GM20431 (cell line): ENCODE results near the gene DND1.
"Not testable (repeated sequence)": the region's sequence is repeated elsewhere in the genome, so short reads cannot be mapped to it uniquely, and the experiment has no call there.

Experiments
- in situ Hi-C: fragments of 300-500 bp; cut with MseI, MboI; formaldehyde crosslinking; loops from one replicate; pipeline ENCODE4 v1.15.0; 2020; ENCODE audit warnings: low sequenced_read_pairs; ENCODE audit not compliant: unreplicated experiment

The DND1 gene

DNA sequence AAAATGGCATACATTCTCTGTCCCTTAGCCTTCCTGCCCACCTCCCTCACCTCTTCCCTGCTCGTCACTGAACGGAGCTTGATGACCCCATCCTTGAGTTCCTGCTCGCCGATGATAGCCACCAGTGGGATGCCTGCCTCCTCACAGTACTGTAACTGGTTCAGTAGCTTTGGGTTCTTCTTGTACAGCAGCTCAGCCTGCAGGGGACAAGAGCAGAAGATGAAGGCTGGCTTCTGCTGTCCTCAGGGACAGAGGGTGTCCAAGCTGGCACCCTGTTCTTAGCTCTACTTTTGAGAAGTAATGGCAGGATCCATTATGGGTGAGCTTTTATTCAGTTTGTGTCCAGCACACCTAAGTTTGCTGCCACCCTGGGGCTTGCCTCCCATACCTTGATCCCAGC lies 1.3 kb upstream of the DND1 start:
- in situ Hi-C loops = no loop called here

DNA sequence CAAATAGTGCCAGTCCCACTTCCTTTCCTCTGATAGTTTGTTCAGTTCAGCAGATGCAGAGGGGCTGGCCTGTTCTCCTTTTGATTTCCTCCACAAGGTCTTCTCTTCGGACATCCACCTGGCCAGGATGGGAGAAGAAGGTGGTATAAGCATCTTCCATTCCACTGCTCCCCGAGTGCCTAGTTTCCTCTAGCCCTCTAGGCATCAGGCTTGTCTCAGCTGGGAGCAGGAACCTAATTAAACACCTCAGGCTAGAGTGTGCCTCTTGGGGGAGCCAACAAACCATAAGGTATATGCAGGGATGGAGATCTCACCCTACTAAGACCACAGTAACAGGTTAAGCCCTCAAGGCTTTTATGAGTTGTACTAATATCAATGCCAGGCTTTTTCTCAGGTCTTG lies 835 bp upstream of the DND1 start:
- in situ Hi-C loops = no loop called here

- in situ Hi-C loops = no loop called here
These were observed 755 bp downstream of the DND1 start for GRCh38 chr5:140672455-140673186.

DNA sequence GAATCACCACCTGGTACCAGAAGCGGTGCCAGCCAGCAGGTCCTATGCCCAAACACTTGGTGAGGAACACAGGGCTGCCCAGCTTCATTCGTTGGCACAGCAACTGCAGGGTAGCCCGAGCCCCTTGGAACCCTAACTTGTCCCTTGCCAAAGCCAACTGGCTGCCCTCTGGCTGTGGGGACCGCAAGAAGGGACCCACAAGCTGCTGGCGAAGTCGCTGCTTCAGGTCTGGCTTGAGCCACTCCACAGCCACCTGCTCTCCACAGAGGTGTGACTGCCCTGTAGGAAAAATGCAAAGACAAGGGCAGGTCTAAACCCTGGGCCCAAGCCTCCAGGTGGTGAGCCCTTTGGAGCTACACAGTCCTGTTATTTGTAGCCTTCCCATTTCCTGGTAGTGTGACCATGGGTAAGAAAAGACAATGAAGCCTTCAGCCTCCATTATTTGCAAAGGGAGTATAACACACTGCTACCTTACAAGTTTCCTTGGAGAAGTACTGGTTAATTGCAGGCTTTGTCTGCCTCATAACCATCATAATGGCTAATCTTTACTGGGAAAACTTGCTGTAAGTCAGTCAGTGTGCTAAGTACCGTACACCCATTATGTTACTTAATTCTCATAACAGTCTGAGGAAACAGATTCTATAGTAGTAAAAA lies 1.8 kb downstream of the DND1 start:
- in situ Hi-C loops = no loop called here

DNA sequence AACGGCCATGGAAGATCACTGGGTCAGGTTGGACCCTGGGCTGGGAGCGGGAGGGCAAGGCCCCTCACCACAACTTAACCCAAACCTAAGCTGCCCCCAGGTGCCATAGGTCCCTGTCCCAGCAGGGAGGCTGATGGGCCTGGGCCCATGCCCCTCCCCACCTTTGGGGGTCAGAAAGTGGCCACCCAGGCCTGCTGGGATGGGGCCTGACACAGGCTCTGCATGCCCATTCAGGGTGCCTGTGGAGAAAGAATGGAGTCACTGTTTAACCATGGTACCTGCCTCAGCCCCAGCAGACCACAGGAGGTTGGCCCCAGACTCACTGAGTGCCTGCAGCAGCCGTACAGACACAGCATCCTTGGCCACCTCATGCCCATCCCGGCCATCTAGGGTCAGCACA lies 2.3 kb downstream of the DND1 start:
- in situ Hi-C loops = not testable (repeated sequence)

GRCh38 chr5:140664359-140665119 lies 8.8 kb downstream of the DND1 start, which contains the start of gene WDR55:
TSS of gene WDR55 (plus strand) at chr5:140664904. CDS start at chr5:140664913, 9 bp downstream.
- in situ Hi-C loops = no loop called here

DNA sequence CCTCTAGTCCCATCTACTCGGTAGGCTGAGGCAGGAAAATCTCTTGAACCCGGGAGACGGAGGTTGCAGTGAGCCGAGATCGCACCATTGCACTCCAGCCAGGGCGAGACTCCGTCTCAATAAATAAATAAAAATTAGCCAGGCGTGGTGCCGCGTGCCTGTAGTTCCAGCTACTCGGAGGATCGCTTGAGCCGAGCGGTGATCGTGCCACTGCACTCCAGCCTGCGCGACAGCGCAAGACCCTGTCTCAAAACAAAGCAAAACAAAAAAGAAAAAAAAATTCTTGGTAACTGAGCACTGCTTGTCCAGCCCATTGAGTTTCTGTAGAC lies 9.4 kb downstream of the DND1 start:
- in situ Hi-C loops = no loop called here

DNA sequence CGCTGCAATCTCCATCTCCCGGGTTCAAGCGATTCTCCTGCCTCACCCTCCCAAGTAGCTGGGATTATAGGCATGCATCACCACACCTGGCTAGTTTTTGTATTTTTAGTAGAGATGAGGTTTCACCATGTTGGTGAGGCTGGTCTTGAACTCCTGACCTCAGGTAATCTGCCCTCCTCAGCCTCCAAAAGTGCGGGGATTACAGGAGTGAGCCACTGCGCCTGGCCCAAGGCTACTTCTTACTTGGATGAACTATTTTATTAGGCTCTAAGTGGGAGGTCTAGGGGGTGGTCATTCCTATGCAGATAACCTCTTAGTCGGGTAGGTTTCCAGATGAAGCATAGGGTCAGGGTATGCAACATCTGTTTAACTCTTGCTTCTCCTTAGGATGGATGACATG lies 13.0 kb downstream of the DND1 start:
- in situ Hi-C loops = not testable (repeated sequence)

DNA sequence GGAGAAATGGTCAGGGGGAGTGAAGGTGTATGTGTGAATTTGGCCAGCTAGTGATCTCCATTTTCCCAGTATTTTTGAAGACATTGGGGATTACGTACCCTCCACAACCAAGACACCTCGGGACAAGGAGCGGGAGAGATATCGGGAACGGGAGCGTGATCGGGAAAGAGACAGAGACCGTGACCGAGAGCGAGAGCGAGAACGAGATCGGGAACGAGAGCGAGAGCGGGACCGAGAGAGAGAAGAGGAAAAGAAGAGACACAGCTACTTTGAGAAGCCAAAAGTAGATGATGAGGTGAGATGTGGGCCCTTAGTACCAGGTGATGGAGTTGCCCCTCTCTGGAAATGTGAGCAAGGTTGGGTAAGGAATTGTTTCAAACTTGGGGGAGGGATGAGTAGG lies 14.5 kb downstream of the DND1 start:
- in situ Hi-C loops = no loop called here

- in situ Hi-C loops = loop anchor here (25.0 kb wide), 1 partner anchor 285 kb away; the partner anchor contains the start of gene SLC4A9
These were observed 26.3 kb downstream of the DND1 start for GRCh38 chr5:140647042-140647419.

DNA sequence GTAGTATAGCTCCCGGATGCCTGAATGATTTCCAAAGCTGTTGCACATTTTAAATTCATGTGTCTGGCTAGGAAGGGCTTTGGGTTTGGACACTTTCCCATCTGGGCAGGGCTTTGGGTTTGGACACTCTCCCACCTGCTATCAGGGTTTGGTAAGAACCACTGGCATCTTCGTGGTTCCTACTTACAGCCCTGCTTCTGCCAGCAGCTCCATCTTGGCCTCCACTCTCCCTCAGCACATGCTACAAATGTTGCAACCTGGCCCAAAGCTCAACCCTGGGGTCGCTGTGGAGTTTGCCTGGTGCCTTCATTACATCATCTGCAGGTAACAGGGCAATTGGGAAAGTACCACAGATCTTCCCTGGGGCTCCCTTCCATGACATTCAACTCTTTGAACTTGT lies 30.7 kb downstream of the DND1 start:
- in situ Hi-C loops = loop anchor here (25.0 kb wide), 1 partner anchor 280 kb away; the partner anchor contains the start of gene SLC4A9

DNA sequence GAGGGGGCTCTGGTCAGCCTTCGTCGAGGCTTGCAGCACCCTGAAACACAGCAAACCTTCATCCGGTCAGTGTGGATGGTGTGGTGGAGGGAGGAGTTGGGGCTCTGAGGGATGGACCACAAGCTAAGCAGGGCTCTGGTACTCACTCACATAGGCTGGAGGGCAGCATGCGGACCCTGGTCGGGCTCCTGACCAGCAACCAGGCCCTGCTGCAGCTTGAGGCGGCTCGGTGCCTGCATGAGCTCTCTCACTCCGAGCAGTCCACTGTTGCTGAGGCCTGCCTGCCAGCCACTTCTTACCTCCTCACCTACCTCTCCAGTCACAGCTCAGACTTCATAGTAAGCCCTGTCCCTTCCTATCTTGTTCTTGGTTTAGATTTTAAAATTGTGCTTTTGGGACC lies 31.7 kb downstream of the DND1 start:
- in situ Hi-C loops = loop anchor here (25.0 kb wide), 1 partner anchor 279 kb away; the partner anchor contains the start of gene SLC4A9

DNA sequence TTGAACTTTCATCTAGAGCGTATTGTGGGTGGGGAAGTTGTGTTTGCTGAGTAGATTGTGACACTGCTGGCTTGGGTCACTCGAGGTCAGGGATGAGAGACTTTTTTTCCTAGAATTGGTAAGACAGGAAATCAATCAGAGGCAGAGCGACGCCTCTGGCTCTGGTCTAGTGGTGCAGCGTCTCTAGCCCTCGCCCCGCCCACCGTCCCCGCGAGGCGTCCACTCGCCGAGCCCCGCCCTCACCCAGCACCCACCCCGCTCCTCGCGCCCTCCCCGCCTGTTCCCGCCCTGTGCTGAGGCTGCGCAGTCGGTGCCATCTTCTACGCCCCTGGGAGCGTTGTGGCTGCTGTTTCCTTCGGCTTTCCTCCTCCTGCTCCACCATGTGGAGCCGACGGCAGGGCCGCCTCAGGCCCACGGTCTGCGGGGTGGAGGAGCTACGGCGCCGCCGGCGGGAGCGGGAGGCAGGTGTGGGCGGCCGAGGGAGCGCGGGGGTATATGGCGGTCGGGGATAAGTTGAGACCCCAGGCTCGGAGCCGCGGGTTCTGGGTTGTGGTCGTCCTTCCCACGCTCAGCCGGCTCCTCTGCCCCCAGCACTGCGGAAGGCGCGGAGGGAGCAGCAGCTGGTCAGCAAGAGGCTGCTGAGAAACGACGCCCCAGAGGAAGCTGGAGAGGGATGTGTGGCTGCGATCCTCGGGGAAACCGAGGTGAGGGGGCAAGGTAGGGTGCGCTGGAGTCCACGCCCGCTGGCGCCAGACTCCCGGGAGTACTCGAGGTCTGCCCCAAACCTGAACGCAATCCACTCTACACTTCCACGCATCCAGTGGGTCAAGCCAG lies 34.0 kb downstream of the DND1 start, which contains the start of gene TMCO6:
Gene TMCO6, plus strand, starts transcription at position 304 of the 834 bp plus-strand sequence. Its CDS starts 77 bp downstream, at position 381.
- in situ Hi-C loops = loop anchor here (25.0 kb wide), 1 partner anchor 277 kb away; the partner anchor contains the start of gene SLC4A9

DNA sequence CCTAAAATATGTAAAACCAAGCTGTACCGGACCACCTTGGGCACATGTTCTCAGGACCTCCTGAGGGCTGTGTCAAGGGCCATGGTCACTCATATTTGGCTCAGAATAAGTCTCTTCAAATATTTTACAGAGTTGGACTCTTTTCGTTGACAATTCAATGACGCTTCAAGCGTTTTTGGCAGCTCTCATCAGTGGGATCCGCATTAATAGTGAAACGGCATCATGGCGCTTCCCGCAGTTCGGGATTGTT lies 34.6 kb downstream of the DND1 start:
- in situ Hi-C loops = loop anchor here (25.0 kb wide), 1 partner anchor 277 kb away; the partner anchor contains the start of gene SLC4A9

GRCh38 chr5:140637371-140638100 lies 35.8 kb downstream of the DND1 start:
- in situ Hi-C loops = loop anchor here (25.0 kb wide), 1 partner anchor 275 kb away; the partner anchor contains the start of gene SLC4A9

DNA sequence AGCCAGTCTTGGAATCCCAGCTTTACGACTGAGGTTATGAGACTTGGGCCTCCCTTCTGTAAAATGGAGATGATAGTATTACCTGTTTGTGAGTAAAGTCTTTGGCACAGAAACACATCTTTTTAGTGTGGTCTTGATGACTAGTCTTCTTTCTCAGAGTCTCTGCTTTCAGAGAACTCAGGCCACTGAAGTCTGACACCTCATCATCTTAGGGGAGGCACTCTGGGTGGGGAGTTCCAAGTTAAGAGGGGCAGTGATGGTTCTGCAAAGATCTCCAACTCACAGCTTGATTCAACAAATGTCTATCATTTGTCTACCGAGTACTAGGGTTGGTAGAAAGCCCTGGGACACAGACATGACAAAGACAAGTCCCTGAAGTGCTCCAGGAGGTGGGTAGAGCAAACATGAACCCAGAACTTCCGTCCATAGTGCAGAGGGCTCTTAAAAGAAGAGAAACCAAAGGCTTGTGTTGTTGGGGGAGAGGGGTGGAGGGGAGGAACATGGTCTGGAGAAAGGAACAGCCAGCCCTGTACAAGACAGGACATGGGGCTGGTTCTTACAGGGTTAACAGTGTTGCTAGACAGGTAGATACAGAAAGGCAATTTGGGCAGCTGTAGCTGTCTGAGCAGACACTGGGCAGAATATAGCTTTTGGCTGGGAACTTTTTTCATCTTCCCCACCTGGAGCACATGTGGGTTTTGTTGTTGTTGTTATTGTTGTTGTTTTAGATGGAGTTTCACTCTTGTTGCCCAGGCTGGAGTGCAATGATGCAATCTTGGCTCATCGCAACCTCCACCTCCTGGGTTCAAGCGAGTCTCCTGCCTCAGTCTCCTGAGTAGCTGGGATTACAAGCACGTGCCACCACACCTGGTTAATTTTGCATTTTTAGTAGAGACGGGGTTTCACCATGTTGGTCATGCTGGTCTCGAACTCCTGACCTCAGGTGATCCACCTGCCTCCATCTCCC lies 37.8 kb downstream of the DND1 start:
- in situ Hi-C loops = loop anchor here (25.0 kb wide), 1 partner anchor 273 kb away; the partner anchor contains the start of gene SLC4A9

GRCh38 chr5:140634103-140634502 lies 39.3 kb downstream of the DND1 start:
- in situ Hi-C loops = loop anchor here (25.0 kb wide), 1 partner anchor 272 kb away; the partner anchor contains the start of gene SLC4A9

GRCh38 chr5:140633501-140633900 lies 39.9 kb downstream of the DND1 start:
- in situ Hi-C loops = loop anchor here (25.0 kb wide), 1 partner anchor 271 kb away; the partner anchor contains the start of gene SLC4A9
